ENCODE results near the gene GFRA1. TPM values are rescaled to one million over a fixed set of nuclear protein-coding genes. Genes with fewer than 3 reads are reported as not detected.

Gene GFRA1
- total RNA-seq, 2 donors from 2014 or later = not detected

DNA sequence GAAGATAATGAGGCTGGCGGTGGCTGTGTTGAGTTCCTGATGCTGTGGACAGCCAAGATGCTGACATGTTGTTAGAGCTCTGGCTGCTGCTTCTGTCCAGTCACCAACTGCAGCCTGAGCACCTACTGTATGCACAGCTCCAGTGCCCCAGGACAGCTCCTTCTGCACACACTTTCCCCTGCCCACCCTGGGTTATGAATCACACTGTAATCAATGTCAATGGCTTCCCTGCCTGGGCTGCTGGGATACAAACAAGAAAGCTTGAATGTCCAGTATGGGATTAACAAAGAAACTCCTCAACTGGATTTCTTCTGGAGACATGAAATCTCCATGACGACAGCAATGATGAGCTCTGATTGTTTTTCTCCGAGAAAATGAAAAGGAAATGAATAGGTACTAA lies 172.0 kb downstream of the GFRA1 start:
- ATAC-seq (replicated peaks in 1 of 2) = no peak
- Mint-ChIP-seq H3K4me3 (no peak overlapping the region), H3K9me3 (peaks cover 4 to 9% of the 10 kb centered on the region in 2 donors), H3K36me3 (ENCODE audit: insufficient read depth in 2 of 2) (peaks cover 0 to 1% of the 10 kb centered on the region in 2 donors), H3K4me1 (ENCODE audit: low read depth) (no peaks in the 10 kb centered on the region), H3K27ac (no peak overlapping the region), H3K27me3 (ENCODE audit: low read depth) (no peaks in the 10 kb centered on the region)
- DNase-seq = no peak

DNA sequence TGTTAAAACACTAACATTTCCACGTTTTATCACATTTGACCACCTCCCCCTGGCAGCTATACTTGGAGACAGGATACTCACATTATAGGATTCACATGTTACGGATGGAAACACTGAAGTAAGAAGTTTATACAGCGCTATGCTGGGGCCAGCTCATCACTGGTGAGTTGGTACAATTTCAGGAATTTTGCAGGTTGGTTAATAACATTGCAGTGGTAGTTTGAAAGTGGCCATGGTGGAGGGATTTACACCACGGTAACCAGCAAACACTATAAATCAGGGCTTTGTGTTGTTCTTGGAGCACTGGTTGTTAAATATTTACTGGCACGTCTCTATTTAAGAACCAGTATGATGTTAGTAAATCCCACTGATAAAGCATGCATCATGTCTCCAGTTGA lies 174.0 kb downstream of the GFRA1 start:
- no peak overlapping the region for H3K4me3 Mint-ChIP-seq
- peaks cover 4 to 7% of the 10 kb centered on the region in 2 donors for H3K9me3 Mint-ChIP-seq
- DNase-seq = no peak
- no peaks in the 10 kb centered on the region for H3K4me1 Mint-ChIP-seq (ENCODE audit: low read depth)
- H3K27ac Mint-ChIP-seq = no peak overlapping the region
- ATAC-seq (replicated peaks in 1 of 2) = no peak
- no peaks in the 10 kb centered on the region for H3K36me3 Mint-ChIP-seq (ENCODE audit: insufficient read depth in 2 of 2)
- H3K27me3 Mint-ChIP-seq (ENCODE audit: low read depth) = no peaks in the 10 kb centered on the region

DNA sequence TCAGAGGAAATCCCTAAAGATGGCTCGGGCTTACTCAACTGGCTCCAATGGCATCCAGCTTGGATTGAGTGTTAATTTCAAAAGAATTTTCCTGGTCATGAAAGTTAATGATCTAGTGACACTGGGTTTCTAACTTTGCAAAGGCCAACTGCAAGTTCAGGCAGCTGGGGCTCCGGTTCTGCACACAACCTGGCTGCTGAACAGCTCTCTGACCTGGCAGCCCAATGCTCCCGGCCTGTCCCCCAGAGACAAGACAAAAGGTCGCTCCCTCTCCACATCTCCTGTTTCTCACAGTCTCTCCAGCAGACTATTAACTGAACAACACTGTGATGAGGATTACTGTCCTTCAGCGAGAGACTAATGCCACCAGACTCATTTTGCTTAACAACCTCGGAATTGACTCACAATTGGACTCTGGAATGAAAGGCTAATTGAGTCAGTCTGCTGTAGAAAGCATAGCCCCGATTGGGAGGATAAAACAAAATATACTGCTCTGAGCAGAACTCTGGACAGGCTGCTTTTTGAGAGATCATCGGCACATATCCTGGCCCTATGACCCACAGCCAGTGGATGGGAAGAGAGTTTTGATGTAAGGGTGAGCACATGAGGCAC lies 174.5 kb downstream of the GFRA1 start:
- Mint-ChIP-seq H3K9me3 (peaks cover 4 to 7% of the 10 kb centered on the region in 2 donors), H3K4me1 (ENCODE audit: low read depth) (no peaks in the 10 kb centered on the region), H3K4me3 (no peak overlapping the region), H3K27me3 (ENCODE audit: low read depth) (no peaks in the 10 kb centered on the region), H3K36me3 (ENCODE audit: insufficient read depth in 2 of 2) (no peaks in the 10 kb centered on the region), H3K27ac (no peak overlapping the region)
- DNase-seq = no peak
- ATAC-seq (replicated peaks in 1 of 2) = no peak

DNA sequence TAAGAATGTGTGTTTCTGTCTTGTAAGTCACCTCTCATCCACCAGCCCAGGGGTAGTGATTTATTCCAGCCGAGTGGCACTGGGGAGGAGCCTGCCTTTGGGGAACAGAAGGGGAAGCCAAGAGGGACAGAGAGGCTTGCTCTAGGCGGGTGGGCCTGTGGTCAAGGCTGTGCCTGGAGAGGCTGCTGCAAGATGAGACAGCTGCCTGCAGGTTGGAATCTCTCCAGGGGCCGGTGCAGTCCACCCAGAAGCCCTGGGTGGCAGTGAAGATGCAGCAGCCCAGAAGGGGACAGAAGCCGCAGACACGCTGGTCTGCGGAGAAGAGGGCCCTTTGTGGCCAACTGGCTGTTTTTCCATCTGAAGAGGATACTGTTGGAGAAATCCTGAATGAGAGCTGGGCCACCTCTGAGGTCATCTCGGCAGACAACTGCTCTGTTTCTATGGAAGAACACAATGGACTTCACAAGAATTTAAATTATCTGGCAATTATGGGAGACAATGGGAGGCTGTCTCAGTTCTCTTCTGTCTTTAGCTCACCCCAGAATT lies 175.7 kb downstream of the GFRA1 start:
- ATAC-seq (replicated peaks in 1 of 2) (no peak), DNase-seq (no peak)
- H3K36me3 Mint-ChIP-seq (ENCODE audit: insufficient read depth in 2 of 2) = no peaks in the 10 kb centered on the region
- no peak overlapping the region for H3K4me3 Mint-ChIP-seq
- no peak overlapping the region for H3K27ac Mint-ChIP-seq
- H3K27me3 Mint-ChIP-seq (ENCODE audit: low read depth) = no peaks in the 10 kb centered on the region
- no peaks in the 10 kb centered on the region for H3K4me1 Mint-ChIP-seq (ENCODE audit: low read depth)
- peaks cover 2 to 7% of the 10 kb centered on the region in 2 donors for H3K9me3 Mint-ChIP-seq

DNA sequence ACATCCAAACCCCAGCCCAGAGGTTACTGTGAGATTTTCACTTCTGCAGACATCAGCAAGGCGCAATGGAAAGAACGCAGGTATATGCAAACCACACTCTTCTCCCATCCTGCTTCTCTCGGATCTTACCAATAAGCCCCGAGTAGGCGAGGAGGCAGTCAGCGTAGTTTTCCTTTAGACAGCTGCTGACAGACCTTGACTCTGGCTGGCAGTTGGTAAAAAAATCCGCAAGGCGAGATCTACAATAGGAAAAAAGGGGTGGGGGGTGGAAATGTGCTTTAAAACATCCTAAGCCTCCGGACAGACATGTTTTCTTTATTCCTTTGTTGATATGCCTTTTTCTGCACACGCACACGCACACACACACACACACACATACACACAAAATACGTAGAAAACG lies 176.5 kb downstream of the GFRA1 start:
- Mint-ChIP-seq H3K36me3 (ENCODE audit: insufficient read depth in 2 of 2) (no peaks in the 10 kb centered on the region), H3K27me3 (ENCODE audit: low read depth) (no peaks in the 10 kb centered on the region), H3K4me1 (ENCODE audit: low read depth) (no peaks in the 10 kb centered on the region), H3K27ac (no peak overlapping the region), H3K4me3 (no peak overlapping the region), H3K9me3 (peaks cover 0 to 4% of the 10 kb centered on the region in 2 donors)
- DNase-seq (no peak), ATAC-seq (replicated peaks in 1 of 2) (no peak)

DNA sequence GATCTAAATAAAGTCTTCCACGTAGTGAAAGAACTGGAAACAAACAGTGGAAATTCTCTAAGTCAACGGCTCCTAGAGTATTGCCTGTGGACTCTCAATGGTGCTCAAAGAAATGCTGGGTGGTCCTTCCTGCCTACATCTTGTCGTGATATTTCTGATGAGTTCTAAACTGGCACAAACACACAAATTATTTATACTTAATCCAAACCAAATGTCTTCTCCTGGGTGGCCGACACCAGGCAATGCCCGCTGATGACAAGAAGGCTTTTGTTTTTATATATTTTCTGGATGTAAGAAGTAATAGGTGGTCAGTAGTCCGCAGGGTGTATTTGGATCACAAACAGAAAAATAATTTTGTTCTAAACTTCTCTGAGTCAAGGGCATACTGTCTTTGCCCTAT lies 178.7 kb downstream of the GFRA1 start:
- ATAC-seq (replicated peaks in 1 of 2) (no peak), DNase-seq (no peak)
- no peaks in the 10 kb centered on the region for H3K36me3 Mint-ChIP-seq (ENCODE audit: insufficient read depth in 2 of 2)
- no peaks in the 10 kb centered on the region for H3K27me3 Mint-ChIP-seq (ENCODE audit: low read depth)
- no peak overlapping the region for H3K27ac Mint-ChIP-seq
- no peak overlapping the region for H3K4me3 Mint-ChIP-seq
- no peaks in the 10 kb centered on the region for H3K9me3 Mint-ChIP-seq
- H3K4me1 Mint-ChIP-seq (ENCODE audit: low read depth) = no peaks in the 10 kb centered on the region

DNA sequence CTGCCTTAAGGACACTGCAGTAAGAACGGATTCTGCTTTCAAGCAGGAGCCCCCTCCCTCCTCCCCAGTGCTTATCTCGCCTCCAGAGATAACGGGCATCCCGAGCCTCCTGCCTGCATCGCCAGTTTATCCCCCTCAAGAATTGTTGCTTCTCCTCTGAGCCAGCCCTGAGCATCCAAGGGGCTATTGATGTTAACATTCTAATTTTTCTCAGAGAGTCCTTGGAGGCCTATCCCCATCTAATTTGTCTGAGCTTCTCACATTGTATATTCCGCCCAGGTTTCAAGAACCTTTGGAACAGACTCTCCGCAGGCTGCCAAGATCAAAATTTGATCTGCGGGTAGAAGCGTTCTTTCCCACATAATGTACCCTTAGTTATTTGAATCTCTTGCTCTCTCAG lies 180.0 kb downstream of the GFRA1 start:
- Mint-ChIP-seq H3K4me3 (no peak overlapping the region), H3K36me3 (ENCODE audit: insufficient read depth in 2 of 2) (no peaks in the 10 kb centered on the region), H3K9me3 (no peaks in the 10 kb centered on the region), H3K4me1 (ENCODE audit: low read depth) (no peaks in the 10 kb centered on the region), H3K27ac (no peak overlapping the region), H3K27me3 (ENCODE audit: low read depth) (no peaks in the 10 kb centered on the region)
- DNase-seq (no peak), ATAC-seq (replicated peaks in 1 of 2) (no peak)

DNA sequence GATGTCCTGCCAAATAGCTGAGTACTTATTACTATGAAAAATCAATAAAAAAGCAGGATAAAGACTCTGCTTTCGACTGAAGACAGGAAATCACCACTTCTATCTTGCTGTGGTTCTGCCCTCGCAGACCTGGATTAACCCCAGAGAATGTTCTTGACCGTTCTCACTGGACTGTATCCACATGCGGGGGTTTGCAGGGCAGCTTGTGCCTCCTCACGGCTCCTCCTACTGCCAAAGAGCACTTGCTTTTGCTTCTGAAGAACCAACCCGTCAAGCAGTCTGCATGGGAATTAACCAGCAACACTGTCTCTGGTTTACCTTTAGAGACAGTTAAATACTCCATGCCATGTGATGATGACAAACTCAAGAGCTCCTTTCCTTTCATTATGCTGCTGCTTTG lies 184.0 kb downstream of the GFRA1 start:
- no peaks in the 10 kb centered on the region for H3K4me1 Mint-ChIP-seq (ENCODE audit: low read depth)
- DNase-seq (no peak), ATAC-seq (replicated peaks in 1 of 2) (no peak)
- no peaks in the 10 kb centered on the region for H3K27me3 Mint-ChIP-seq (ENCODE audit: low read depth)
- H3K36me3 Mint-ChIP-seq (ENCODE audit: insufficient read depth in 2 of 2) = no peaks in the 10 kb centered on the region
- no peak overlapping the region for H3K4me3 Mint-ChIP-seq
- H3K9me3 Mint-ChIP-seq = no peaks in the 10 kb centered on the region
- no peak overlapping the region for H3K27ac Mint-ChIP-seq

DNA sequence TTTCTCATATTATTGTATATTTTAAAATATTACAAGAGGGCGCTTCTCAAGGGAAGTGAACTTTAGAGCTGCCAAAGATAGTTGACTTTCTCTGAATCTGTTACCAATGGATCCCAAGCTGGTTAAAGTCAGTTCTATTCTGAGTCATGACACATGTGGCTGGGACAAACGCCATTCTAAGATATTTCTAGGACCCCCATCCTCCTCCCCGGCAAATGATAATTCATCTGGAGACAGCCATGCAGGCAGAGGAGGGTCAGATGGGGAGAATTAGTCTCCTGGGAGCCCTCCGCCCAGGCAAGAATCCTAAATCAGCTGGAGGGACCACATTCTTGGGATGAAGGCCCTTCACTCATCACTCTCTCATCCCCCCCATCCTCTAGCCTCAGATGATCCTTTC lies 187.7 kb downstream of the GFRA1 start:
- H3K9me3 Mint-ChIP-seq = no peaks in the 10 kb centered on the region

DNA sequence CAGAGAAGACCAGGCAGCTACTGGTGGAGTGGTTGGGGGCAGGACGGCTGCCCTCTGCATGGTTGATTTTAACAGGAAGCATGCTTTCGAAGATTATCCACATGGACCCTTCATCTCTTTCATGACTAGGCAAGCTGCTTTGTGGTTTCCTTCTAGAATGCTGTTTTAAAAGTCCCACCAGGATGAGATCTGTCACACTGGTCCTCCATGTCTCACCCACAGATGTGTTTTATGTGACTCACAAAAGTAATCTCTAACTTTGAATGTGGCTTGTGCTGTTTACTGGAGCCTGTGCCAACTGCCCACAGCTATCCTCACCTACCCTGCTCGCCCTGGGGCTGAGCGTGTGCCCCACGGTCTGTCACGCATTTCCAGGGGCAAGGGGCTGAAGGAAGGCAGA lies 188.8 kb downstream of the GFRA1 start:
- no peaks in the 10 kb centered on the region for H3K27me3 Mint-ChIP-seq (ENCODE audit: low read depth)
- ATAC-seq (replicated peaks in 1 of 2) (no peak), DNase-seq (no peak)
- no peak overlapping the region for H3K27ac Mint-ChIP-seq
- H3K4me1 Mint-ChIP-seq (ENCODE audit: low read depth) = no peaks in the 10 kb centered on the region
- H3K36me3 Mint-ChIP-seq (ENCODE audit: insufficient read depth in 2 of 2) = no peaks in the 10 kb centered on the region
- no peaks in the 10 kb centered on the region for H3K9me3 Mint-ChIP-seq
- H3K4me3 Mint-ChIP-seq = no peak overlapping the region

More for the DNA sequence above, 187.7 kb downstream of the GFRA1 start:
- Mint-ChIP-seq H3K4me3 (no peak overlapping the region), H3K4me1 (ENCODE audit: low read depth) (no peaks in the 10 kb centered on the region), H3K36me3 (ENCODE audit: insufficient read depth in 2 of 2) (no peaks in the 10 kb centered on the region), H3K27ac (no peak overlapping the region), H3K27me3 (ENCODE audit: low read depth) (no peaks in the 10 kb centered on the region)
- ATAC-seq (replicated peaks in 1 of 2) (no peak), DNase-seq (no peak)

DNA sequence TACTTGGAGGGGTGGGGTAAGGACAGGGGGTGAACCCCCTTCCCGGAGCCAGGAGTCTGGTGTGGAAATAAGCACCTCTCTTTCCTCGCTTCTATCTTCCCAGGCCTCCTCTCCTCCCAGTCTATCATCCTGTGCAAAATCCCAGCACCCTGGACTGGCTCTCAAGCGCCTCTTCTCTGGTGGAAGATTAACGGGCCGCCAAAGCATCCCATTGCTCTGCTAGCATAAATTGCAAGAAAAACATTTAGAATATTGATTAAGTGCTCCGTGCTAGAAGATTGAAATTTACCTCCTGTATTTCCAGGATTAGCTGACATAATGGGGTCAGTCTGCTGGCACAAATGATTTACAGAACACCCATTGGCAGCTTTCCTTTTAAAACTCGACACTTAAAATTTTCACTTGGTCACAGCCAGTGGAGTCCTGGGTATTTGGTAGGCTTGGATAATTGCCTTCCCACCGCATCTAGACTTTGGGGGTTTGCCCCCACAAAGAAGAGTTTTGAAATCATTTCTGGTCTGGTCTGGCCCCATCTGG lies 189.7 kb downstream of the GFRA1 start:
- H3K4me3 Mint-ChIP-seq = no peak overlapping the region
- no peak overlapping the region for H3K27ac Mint-ChIP-seq
- H3K36me3 Mint-ChIP-seq (ENCODE audit: insufficient read depth in 2 of 2) = no peaks in the 10 kb centered on the region
- no peaks in the 10 kb centered on the region for H3K9me3 Mint-ChIP-seq
- no peak for DNase-seq
- no peaks in the 10 kb centered on the region for H3K4me1 Mint-ChIP-seq (ENCODE audit: low read depth)
- no peaks in the 10 kb centered on the region for H3K27me3 Mint-ChIP-seq (ENCODE audit: low read depth)
- ATAC-seq (replicated peaks in 1 of 2) = no peak

DNA sequence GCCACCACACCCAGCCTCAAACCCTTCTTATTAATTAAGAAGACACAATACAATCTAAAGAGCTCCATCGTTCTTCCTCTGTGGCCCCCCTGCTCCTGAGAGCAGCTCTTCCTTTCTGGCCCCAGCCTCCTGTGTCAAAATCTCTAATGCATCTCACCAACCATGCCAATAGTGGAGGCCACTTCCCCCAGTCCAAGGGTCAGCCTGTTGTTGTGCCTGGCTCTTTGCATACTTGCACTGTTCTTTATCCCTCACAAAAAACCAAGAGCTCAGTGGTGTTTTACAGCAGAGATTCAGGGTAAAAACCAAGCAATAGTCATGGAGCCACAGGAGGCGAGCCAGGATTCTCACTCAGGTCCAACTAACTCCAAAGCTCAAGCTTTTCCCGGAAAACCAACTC lies 190.2 kb downstream of the GFRA1 start:
- Mint-ChIP-seq H3K36me3 (ENCODE audit: insufficient read depth in 2 of 2) (no peaks in the 10 kb centered on the region), H3K9me3 (no peaks in the 10 kb centered on the region), H3K27ac (no peak overlapping the region), H3K4me3 (no peak overlapping the region), H3K4me1 (ENCODE audit: low read depth) (no peaks in the 10 kb centered on the region), H3K27me3 (ENCODE audit: low read depth) (no peaks in the 10 kb centered on the region)
- DNase-seq (no peak), ATAC-seq (replicated peaks in 1 of 2) (no peak)

DNA sequence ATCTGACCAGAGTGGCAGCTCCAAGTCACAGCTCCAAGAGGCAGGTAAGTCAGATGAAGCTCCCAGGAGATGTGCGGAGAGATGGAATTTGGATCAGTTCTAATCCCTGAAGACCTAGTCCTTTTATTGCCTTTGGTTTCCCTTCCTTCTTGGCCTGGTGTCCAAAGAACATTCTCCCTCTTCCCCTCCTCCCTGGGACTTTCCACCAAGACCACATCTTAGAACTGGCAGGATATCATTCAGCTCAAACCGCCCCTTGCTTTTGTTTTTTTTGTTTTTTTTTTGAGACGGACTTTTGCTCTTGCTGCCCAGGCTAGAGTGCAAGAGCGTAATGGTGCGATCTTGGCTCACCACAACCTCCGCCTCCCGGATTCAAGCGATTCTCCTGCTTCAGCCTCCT lies 190.8 kb downstream of the GFRA1 start:
- DNase-seq = no peak
- H3K27me3 Mint-ChIP-seq (ENCODE audit: low read depth) = no peaks in the 10 kb centered on the region
- no peak overlapping the region for H3K27ac Mint-ChIP-seq
- no peaks in the 10 kb centered on the region for H3K36me3 Mint-ChIP-seq (ENCODE audit: insufficient read depth in 2 of 2)
- H3K4me1 Mint-ChIP-seq (ENCODE audit: low read depth) = no peaks in the 10 kb centered on the region
- no peak for ATAC-seq (replicated peaks in 1 of 2)
- no peaks in the 10 kb centered on the region for H3K9me3 Mint-ChIP-seq
- H3K4me3 Mint-ChIP-seq = no peak overlapping the region

DNA sequence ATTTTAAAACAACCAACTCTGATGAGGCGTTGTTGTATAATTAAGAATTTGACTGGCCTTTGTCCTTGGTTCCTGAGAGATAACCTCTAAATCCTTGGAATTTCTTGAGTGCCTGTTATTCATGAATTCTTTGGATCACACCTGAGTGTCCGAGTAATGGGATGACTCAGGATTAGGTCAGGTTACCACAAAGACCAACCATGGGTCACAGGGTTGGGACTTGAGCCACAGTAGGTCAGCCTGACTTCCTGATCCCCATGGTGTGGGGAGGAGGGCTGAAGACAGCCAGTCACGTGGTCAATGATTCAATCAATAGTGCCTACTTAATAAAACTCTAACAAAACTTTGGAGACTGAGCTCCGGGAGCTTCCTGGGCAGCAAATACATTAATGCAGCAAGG lies 192.5 kb downstream of the GFRA1 start:
- H3K27ac Mint-ChIP-seq = no peak overlapping the region
- H3K4me1 Mint-ChIP-seq (ENCODE audit: low read depth) = no peaks in the 10 kb centered on the region
- H3K9me3 Mint-ChIP-seq = no peaks in the 10 kb centered on the region
- no peaks in the 10 kb centered on the region for H3K36me3 Mint-ChIP-seq (ENCODE audit: insufficient read depth in 2 of 2)
- DNase-seq (no peak), ATAC-seq (replicated peaks in 1 of 2) (no peak)
- H3K4me3 Mint-ChIP-seq = no peak overlapping the region
- H3K27me3 Mint-ChIP-seq (ENCODE audit: low read depth) = no peaks in the 10 kb centered on the region
